NCI-H2107 treated with DMSO at 0.1 percent for 48 hours (cell line): ENCODE measurements around the gene UHRF2.

ENCODE experiments used
- DNase-seq: peaks from one replicate; lab custom pipeline; 2025; ENCODE audit not compliant: unreplicated experiment; lab: John Stamatoyannopoulos, UW

Gene UHRF2

GRCh38 chr9:6552498-6553121 is 139.6 kb downstream of the UHRF2 start:
- DNase-seq = no peak

GRCh38 chr9:6553866-6554265 is 140.9 kb downstream of the UHRF2 start:
- DNase-seq = no peak
